Nephron (organoid): ENCODE data around the gene POU2AF1.
A peak's percentile ranks its signal among the peaks of the same experiment; 100 is the strongest.

ENCODE experiments used
- H3K27ac Mint-ChIP-seq, 3 experiments: 2 replicates each; pipeline ENCODE4 v1.8.0; 2020; ENCODE audit warnings: mixed read lengths in 3 of 3, mild to moderate bottlenecking in 2 of 3, moderate library complexity in 1 of 3
- H3K27me3 Mint-ChIP-seq: 2 replicates; pipeline ENCODE4 v1.8.0; 2021; ENCODE audit warnings: low read depth, mild to moderate bottlenecking, moderate library complexity, mixed read lengths
- H3K36me3 Mint-ChIP-seq: 2 replicates; pipeline ENCODE4 v1.8.0; 2020; ENCODE audit warnings: low read depth, mixed read lengths
- H3K4me1 Mint-ChIP-seq: 2 replicates; pipeline ENCODE4 v1.8.0; 2020; ENCODE audit warnings: mixed read lengths
- H3K4me3 Mint-ChIP-seq, 3 experiments: 2 replicates each; pipeline ENCODE4 v1.8.0; 2020; ENCODE audit warnings: mild to moderate bottlenecking in 3 of 3, mixed read lengths in 3 of 3, moderate library complexity in 2 of 3
- H3K9me3 Mint-ChIP-seq: 2 replicates; pipeline ENCODE4 v1.8.0; 2020; ENCODE audit warnings: mixed read lengths
- CTCF ChIP-seq, 3 experiments: fragments of 200-600 bp; sonication (generic); IDR thresholded peaks; one replicate each; pipeline ENCODE4 v1.5.0; 2021; ENCODE audit warnings: antibody characterized with exemption in 3 of 3; ENCODE audit not compliant: unreplicated experiment in 3 of 3

POU2AF1 gene

GRCh38 chr11:111336062-111336461 is 43.0 kb downstream of the POU2AF1 start:
- peak overlapping the region; percentile 18 to 94 (median 27) for H3K27ac Mint-ChIP-seq
- H3K4me3 Mint-ChIP-seq, result no peak overlapping the region
- H3K27me3 Mint-ChIP-seq, result peaks cover 8% of the 10 kb centered on the region
- no peak for TF ChIP-seq CTCF (IDR thresholded peaks at IDR 0.05; ENCODE audit: unreplicated experiment in 3 of 3)
- H3K4me1 Mint-ChIP-seq, result peaks cover 40% of the 10 kb centered on the region
- peaks cover 15% of the 10 kb centered on the region for H3K9me3 Mint-ChIP-seq
- no peaks in the 10 kb centered on the region for H3K36me3 Mint-ChIP-seq

GRCh38 chr11:111335549-111335948 is 43.5 kb downstream of the POU2AF1 start:
- peak overlapping the region; percentile 18 to 94 (median 27) for H3K27ac Mint-ChIP-seq
- TF ChIP-seq CTCF (IDR thresholded peaks at IDR 0.05; ENCODE audit: unreplicated experiment in 3 of 3), result no peak
- peaks cover 40% of the 10 kb centered on the region for H3K4me1 Mint-ChIP-seq
- peaks cover 15% of the 10 kb centered on the region for H3K9me3 Mint-ChIP-seq
- H3K36me3 Mint-ChIP-seq, result no peaks in the 10 kb centered on the region
- H3K27me3 Mint-ChIP-seq, result peaks cover 8% of the 10 kb centered on the region
- no peak overlapping the region for H3K4me3 Mint-ChIP-seq

GRCh38 chr11:111334532-111335502 is 44.3 kb downstream of the POU2AF1 start:
- Mint-ChIP-seq H3K4me1 (peaks cover 42% of the 10 kb centered on the region), H3K9me3 (peaks cover 11% of the 10 kb centered on the region), H3K27ac (peak overlapping the region; percentile 27 to 94 (median 80)), H3K27me3 (peaks cover 8% of the 10 kb centered on the region), H3K4me3 (no peak overlapping the region), H3K36me3 (no peaks in the 10 kb centered on the region)
- no peak for TF ChIP-seq CTCF (IDR thresholded peaks at IDR 0.05; ENCODE audit: unreplicated experiment in 3 of 3)

GRCh38 chr11:111331711-111332479 is 47.2 kb downstream of the POU2AF1 start:
- peaks cover 8% of the 10 kb centered on the region for H3K27me3 Mint-ChIP-seq
- peak overlapping the region in 2 of 3 experiments; percentile 51 to 59 for H3K27ac Mint-ChIP-seq
- peaks cover 51% of the 10 kb centered on the region for H3K4me1 Mint-ChIP-seq
- no peak overlapping the region for H3K4me3 Mint-ChIP-seq
- H3K36me3 Mint-ChIP-seq, result no peaks in the 10 kb centered on the region
- no peak for TF ChIP-seq CTCF (IDR thresholded peaks at IDR 0.05; ENCODE audit: unreplicated experiment in 3 of 3)
- H3K9me3 Mint-ChIP-seq, result no peaks in the 10 kb centered on the region

- TF ChIP-seq CTCF (IDR thresholded peaks at IDR 0.05; ENCODE audit: unreplicated experiment in 3 of 3), result no peak
- Mint-ChIP-seq H3K36me3 (no peaks in the 10 kb centered on the region), H3K4me3 (no peak overlapping the region), H3K4me1 (peaks cover 38% of the 10 kb centered on the region), H3K27me3 (peaks cover 4% of the 10 kb centered on the region), H3K9me3 (no peaks in the 10 kb centered on the region), H3K27ac (no peak overlapping the region)
Measured at GRCh38 chr11:111330234-111330893, 48.7 kb downstream of the POU2AF1 start.
